GM18499 (cell line): Measurements from ENCODE around the gene ITPA.

Experiments used
- ATAC-seq: cut with Tn5 transposase; IDR thresholded peaks from one replicate; pipeline ENCODE4 v1.9.1; 2021; ENCODE audit warnings: moderate number of reproducible peaks; ENCODE audit not compliant: insufficient read depth, unreplicated experiment

The ITPA gene

GRCh38 chr20:3209257-3209945, at the start of gene ITPA:
ITPA (plus strand) TSS chr20:3209498; CDS start chr20:3209552, 54 bp downstream.
- ATAC-seq: no peak

- ATAC-seq: no peak
Observed at GRCh38 chr20:3160418-3160817, 48.9 kb upstream of the ITPA start.

GRCh38 chr20:3161316-3162079, 47.8 kb upstream of the ITPA start:
- ATAC-seq: no peak

GRCh38 chr20:3162080-3162611, 47.2 kb upstream of the ITPA start:
- ATAC-seq: no peak

- ATAC-seq: no peak
Observed at GRCh38 chr20:3163099-3164042, 45.9 kb upstream of the ITPA start.

GRCh38 chr20:3164043-3164762, 45.1 kb upstream of the ITPA start:
- ATAC-seq: no peak

- no peak for ATAC-seq
Observed at GRCh38 chr20:3164763-3165410, 44.4 kb upstream of the ITPA start.

- no peak for ATAC-seq
Observed at GRCh38 chr20:3165473-3166337, 43.6 kb upstream of the ITPA start.

GRCh38 chr20:3166338-3166912, 42.9 kb upstream of the ITPA start:
- no peak for ATAC-seq

- no peak for ATAC-seq
Observed at GRCh38 chr20:3166913-3167342, 42.4 kb upstream of the ITPA start.

- ATAC-seq: no peak
Observed at GRCh38 chr20:3167738-3168078, 41.6 kb upstream of the ITPA start.

- no peak for ATAC-seq
Observed at GRCh38 chr20:3168079-3168828, 41.0 kb upstream of the ITPA start.

GRCh38 chr20:3168829-3169590, 40.3 kb upstream of the ITPA start:
- ATAC-seq: no peak

- ATAC-seq: no peak
Observed at GRCh38 chr20:3171391-3172125, 37.7 kb upstream of the ITPA start.

GRCh38 chr20:3172126-3172932, 37.0 kb upstream of the ITPA start:
- no peak for ATAC-seq
